ENCODE data around the gene CCDC198.
A peak's percentile ranks its signal among the peaks of the same experiment; 100 is the strongest.

Gene CCDC198, protein sequence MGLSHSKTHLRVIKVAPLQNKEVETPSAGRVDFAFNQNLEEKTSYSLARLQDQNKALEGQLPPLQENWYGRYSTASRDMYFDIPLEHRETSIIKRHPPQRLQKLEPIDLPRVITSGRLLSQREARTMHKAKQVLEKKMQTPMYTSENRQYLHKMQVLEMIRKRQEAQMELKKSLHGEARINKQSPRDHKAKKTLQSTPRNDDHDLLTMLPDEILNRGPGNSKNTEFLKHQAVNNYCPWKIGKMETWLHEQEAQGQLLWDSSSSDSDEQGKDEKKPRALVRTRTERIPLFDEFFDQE

DNA sequence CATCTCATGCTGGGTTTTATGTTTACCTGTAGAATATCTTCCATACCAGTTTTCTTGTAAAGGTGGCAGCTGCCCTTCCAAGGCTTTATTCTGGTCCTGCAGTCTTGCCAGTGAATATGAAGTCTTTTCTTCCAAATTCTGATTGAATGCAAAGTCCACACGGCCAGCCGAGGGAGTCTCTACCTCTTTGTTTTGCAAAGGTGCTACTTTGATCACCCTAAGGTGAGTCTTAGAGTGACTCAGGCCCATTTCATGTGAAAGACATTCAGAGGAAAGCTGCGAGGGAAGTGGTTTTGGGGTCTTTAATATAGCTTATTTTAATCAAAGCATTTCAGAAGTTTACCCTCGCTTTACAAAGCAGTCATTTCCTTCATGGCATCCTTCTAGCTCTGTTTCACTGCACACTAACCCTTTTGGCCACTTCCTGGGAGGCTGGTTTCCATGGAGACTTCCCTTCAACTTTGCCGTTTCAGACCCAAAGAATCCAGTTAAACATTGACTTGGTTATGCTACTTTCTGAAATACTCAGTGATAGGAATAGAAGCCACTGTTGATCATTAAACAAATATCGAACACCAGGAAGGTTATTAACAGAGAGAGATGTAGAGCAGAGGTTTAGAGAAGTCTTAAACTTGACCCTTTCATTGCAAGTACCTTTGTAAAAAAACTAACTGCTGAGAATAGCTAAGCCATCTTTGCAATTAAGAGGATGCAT, at the start of gene CCDC198:
CCDC198 (minus strand) TSS at position 391 of the 715 bp plus-strand sequence; CDS start at position 249, 142 bp downstream.
- DNase-seq, result no peak

- peak; percentile 32 for DNase-seq
Measured at GRCh38 chr14:57533214-57533613, 39.6 kb upstream of the CCDC198 start.

- DNase-seq, result no peak
Measured at GRCh38 chr14:57530571-57530970, 36.9 kb upstream of the CCDC198 start.

DNA sequence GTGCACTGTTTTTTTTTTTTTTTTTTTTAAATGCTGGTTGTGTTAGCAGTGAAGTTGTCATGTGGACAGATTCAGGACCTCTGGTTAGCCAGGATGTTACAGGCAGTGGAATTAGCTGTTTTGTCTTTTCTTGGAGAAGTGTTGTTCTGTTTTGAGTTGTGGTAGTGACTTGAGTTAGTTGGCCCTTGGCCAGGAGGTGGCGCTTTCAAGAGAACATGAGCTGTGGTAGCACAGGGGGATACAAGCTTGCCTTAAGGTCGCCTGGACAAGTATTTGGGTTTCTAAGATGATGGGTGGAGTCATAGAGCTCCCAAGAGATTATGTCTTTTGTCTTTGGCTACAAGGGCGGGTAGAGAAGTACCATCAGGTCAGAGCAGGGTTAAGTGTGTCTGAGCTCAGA, 33.3 kb upstream of the CCDC198 start:
- DNase-seq, result no peak

DNA sequence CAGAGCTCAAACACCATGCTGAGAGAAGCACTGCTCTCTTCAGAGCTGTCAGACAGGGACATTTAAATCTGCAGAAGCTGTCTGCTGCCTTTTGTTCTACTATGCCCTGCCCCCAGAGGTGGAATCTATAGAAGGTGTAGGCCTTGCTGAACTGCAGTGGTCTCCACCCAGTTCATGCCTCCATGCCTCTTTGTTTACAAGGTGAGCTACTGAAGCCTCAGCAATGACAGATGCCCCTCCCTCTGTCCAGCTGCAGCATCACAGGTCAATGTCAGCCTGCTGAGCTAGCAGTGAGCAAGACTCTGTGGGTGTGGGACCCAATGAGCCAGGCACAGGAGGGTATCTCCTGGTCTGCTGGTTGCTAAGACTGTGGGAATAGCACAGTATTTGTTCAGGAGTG, 25.4 kb upstream of the CCDC198 start:
- no peak for DNase-seq

- peak; percentile 47 for DNase-seq
Measured at GRCh38 chr14:57512220-57512619, 18.6 kb upstream of the CCDC198 start.

DNA sequence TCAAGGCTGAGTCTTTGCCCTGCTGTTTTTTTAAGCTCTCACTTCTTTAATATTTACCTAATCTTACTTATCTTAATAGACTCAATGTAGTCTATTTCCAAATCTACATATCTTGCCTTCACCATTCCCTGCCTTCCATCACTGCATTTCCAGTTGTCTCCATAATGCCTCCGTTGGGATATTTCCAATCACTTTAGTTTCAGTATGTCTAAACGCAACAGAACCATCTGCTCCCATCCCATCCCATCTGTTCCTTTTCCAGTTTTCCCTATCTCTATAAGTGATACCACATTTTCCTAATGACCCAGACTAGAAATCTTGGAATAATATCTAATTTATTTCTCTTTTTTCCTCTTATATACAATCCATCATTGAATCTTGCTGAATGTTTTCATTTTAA, 15.1 kb upstream of the CCDC198 start:
- DNase-seq, result no peak

DNA sequence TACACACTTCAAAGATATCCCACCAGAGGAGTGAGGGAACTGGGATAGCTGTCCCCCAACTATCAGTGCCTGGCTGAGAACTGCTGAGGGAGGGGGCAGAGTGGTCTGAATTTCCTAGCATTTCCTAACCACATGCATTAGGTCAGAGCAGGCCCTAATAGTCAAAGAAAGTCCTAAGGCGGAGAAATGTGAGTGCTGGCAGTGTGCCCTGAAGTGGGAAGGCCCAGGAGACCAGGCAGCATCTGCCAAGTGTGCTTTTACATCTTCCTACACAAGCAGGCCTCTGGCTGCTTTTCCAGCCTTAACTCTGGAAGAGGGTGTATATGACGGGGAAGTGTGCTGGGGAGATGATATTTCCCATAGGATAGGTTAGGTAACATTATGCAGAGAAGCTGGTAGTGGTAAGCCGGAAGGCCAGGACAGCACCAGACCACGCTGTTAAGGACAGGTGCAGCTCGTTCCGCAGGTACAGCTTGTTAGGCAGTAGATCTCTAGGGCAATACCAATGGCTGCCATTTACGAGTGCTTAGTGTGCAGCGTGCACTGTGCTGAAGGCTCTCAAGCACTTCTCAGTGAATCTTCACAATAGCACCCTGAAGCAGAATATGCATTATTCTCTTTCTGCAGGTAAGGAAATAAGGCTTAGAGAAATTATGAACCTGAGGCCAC, 9.1 kb upstream of the CCDC198 start:
- DNase-seq, result no peak

DNA sequence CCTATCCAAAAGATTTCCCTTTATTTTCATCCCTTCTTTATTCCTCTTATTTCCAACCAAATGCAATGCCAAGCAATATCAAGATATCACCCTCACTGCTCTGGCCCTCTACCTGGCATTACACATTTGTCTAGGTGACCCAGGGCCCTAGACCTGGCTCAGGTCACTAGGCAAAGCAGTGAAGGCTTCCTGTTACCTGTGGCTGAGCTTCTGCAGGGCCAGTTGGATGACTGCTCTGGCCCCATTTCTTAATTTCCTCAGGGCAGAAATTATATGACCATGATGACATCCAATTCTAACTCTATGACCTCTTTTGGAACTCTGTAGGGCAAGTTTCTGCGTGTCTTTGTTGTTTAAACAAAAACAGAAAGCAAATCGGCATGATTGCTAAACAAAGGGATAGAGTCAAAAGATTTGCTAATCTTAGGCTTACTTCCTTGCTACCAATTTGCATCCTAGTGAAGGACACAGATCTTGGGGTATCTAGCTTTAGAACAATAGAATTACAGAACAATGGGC, 7.4 kb upstream of the CCDC198 start:
- no peak for DNase-seq

GRCh38 chr14:57498659-57499058, 5.0 kb upstream of the CCDC198 start:
- DNase-seq, result no peak

- DNase-seq, result no peak
Measured at GRCh38 chr14:57498035-57498434, 4.4 kb upstream of the CCDC198 start.

DNA sequence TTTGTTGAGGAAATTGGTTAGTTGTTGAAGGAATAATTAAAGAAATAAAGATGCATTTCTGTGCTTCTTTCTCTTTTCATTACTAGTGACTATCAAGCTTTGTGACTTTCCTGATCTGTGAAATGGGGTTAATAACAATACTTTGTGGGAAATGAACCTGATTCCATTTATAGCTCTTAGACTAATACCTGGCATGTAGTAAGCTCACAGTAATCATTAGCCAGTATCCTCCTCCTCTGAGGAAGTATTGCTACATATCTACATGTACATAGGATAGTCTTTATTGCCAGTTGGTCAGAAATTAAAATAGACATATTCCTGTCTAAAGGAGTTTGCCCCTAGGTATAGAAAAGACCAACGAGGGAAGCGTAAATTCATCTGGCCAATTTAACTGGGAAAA, 1.8 kb upstream of the CCDC198 start:
- no peak for DNase-seq

GRCh38 chr14:57492859-57493258, 798 bp downstream of the CCDC198 start:
- no peak for DNase-seq

- no peak for DNase-seq
Measured at GRCh38 chr14:57491640-57492039, 2.0 kb downstream of the CCDC198 start.

DNA sequence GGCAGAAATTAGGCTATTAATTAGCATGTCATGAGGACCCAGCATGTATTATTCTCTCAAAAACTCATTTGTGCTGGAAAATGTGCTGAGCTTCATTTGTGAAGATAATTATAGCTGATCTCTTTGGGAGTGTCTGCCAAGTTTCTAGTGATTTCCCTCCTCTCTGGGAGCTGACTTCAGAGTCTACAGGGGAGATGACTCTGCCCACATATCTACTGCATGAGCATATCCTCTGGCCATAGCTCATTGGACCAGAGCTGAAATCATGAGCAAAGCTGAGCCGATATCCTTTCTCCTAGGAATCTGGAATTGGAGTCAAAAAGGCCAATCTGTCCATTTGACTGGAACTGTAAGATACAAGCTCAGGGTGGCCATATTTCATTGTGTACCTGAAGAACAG, 5.9 kb downstream of the CCDC198 start:
- DNase-seq, result no peak

DNA sequence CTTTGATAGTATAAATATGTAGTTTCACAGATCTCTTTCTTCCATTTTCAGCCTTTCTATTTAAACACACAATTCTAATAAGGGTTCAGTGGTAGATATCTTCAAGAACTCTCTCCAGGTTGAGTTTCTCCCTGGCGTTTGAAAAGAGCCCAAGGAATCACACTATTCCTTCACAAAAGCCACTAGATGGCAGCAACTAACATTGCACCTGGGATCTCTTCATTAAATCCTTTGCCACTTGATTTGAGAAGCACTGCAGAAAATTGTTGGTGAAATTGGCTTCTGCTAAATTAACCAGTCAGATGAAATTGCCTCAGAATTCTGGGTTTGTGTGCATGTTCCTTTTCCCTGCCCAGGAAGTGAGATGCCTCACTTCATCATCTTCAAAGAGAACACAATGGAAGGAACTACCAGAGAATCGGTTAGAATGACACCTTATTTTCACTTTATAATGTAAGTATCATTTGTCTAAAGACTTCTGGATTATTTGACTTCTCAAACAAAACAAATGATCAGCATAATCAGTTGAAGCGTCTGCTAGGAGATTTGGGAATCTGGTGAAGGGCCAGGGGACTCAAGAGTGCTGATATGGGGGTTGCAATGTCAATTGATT, 6.8 kb downstream of the CCDC198 start:
- DNase-seq, result peak; percentile 68

GRCh38 chr14:57485635-57486034, 8.0 kb downstream of the CCDC198 start:
- DNase-seq, result no peak

DNA sequence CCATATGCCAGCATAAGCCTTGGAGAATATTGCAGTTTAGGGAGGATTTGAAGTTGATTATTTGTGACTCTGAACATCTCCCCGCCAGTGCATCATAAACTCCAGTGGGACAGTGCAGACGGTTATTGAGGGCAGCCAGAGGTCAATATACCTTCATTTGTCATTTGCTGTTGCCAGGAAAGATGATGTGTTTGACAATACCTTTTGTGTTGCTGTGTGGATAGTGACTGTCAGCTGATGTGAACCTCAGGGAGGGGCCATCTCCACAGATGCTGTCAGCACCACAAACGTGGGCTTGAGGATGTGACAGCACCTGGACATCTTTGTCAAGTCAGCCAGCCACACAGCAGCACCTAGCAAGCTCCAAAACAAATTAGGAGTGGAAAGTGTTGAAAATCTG, 11.5 kb downstream of the CCDC198 start:
- DNase-seq, result no peak

DNA sequence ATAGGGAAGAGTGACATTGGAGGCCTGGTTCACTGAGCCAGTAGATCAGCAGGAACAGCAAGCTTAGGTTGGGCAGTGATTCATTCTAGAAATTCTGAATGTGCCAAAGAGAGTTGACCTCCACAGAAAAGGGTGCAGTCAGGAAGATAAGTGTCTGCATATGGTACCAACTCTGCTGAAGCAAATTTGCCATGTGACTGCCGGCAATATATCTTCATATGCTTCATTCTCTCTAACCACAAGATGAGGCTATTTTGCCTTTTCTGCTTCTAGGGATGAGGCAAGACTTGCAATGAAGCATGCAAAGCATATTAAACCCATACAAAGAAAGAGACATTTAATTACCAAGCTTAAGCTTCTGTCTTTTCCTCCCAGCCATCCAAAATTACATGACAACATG, 13.6 kb downstream of the CCDC198 start:
- no peak for DNase-seq

DNA sequence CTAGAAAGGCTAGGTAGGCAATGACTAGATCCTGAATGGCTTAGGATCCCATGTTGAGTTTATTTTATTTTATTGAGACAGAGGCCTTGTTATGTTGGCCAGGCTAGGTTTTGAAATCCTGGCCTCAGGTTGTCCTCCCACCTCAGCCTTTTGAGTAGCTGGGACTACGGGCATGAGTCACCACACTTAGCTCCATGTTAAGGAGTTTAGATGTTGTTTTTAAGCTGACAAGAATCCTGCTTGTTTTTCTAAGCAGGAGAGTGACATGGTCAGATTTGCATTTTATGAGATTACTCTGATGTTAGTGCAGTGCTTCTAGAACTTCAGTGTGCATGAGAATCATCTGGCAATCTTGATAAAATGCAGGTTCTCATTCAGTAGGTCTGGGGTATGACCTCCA, 14.5 kb downstream of the CCDC198 start:
- no peak for DNase-seq

DNA sequence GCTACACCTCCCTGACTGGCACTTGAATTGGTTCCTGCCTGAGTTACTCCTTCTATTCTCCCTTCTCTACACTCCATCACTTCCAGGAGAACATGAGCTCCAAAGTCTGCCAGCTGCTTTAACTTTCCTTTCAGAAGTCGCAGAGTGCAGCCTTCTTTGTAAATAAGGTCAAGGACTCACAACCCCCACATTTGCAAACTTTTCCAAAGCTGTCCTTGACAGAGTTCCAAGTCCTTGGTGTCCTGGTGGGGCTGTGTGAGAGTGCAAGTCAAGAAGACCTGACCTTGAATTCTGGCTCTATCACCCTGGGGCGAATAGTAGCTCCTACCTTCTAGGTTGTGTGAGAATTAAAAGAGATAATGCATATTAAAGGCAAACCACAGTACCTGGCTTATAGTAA, 15.6 kb downstream of the CCDC198 start:
- DNase-seq, result no peak

DNA sequence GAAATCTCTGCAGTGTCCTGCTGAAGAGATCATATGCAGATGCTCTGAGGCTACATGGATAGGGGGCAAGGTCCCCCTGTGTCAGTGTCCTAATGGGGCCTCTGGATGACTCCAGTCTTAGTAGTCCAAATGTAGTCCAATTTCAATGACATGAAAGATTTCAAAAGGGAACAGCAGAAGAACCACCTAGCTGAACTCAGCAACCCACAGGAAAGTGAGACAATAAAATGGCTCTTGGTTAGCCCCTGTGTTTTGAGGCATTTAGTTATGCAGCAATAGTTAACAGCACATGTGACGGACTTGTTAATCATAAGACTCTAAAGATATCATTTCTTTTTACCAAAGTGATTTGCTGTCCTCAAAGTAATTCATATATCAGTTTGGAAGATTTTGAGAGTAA, 22.7 kb downstream of the CCDC198 start:
- DNase-seq, result no peak

DNA sequence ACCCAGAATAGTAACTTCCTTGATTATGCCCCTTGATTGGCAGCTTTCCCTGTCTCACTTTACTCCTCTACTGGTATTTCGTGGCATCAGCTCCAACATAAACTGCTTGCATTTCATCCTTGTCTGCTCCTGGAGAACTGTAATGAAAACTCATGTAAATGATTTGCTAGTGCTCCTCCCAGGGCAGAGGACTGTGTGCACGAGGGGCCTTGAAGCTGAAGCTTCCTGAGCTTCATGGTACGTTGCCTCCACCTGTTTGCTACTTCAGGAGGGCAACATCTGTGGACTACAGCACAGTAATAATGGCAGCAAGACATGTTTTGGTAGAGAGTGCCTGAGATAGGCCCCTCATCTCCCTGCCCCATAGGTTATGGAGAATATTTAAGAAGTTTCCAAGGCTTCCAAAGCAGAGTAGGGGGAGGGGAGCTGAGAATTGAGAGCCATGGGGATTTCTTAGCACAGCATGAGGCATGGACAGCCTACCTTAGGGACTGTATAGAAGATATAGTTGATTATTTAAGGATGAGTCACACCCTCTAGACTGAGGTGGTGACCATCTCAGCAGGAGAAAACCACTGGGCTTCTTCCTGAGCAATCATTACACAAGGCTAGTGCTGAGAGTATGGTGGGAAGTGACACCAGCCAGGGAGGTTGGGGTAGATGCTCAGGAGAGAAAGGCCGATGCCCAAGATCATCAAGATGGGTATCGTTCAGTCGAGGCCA, 29.5 kb downstream of the CCDC198 start:
- no peak for DNase-seq

All from NCI-H526 treated with DMSO at 0.1 percent for 48 hours (cell line).